C4-2B (cell line): ENCODE measurements around the gene PRR16.

Experiments used
- ZFX ChIP-seq: fragments of 450-650 bp; IDR thresholded peaks from 2 replicates; pipeline ENCODE4 v1.6.1; 2017
- TF ChIP-seq, protein P1 (sequence below): fragments of 450-650 bp; conservative IDR thresholded peaks from 2 replicates; pipeline ENCODE4 v1.5.1; 2017; ENCODE audit warnings: mild to moderate bottlenecking

GRCh38 chr5:120545007-120545406 is 80.9 kb downstream of the PRR16 start:
- TF ChIP-seq, protein P1, sequence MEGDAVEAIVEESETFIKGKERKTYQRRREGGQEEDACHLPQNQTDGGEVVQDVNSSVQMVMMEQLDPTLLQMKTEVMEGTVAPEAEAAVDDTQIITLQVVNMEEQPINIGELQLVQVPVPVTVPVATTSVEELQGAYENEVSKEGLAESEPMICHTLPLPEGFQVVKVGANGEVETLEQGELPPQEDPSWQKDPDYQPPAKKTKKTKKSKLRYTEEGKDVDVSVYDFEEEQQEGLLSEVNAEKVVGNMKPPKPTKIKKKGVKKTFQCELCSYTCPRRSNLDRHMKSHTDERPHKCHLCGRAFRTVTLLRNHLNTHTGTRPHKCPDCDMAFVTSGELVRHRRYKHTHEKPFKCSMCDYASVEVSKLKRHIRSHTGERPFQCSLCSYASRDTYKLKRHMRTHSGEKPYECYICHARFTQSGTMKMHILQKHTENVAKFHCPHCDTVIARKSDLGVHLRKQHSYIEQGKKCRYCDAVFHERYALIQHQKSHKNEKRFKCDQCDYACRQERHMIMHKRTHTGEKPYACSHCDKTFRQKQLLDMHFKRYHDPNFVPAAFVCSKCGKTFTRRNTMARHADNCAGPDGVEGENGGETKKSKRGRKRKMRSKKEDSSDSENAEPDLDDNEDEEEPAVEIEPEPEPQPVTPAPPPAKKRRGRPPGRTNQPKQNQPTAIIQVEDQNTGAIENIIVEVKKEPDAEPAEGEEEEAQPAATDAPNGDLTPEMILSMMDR: no peak
- no peak for TF ChIP-seq ZFX
